SK-N-SH (cell line): ENCODE results near the gene RBM17. TPM values are rescaled to one million over a fixed set of nuclear protein-coding genes. Genes with fewer than 3 reads are reported as not detected.

Experiments used
- CTCF ChIA-PET: fragments of 300-600, 350-600 bp; formaldehyde crosslinking; extraction: SDS; loops from one replicate; lab custom pipeline; 2021; lab: Yijun Ruan, JAX
- POLR2A ChIA-PET: fragments of 350-600 bp; sonication (Branson Sonifier 250); formaldehyde crosslinking; extraction: SDS; loops from one replicate; lab custom pipeline; 2020; ENCODE audit warnings: antibody characterized with exemption, inconsistent platforms; lab: Yijun Ruan, JAX
- DNase-seq: peaks from one replicate; pipeline ENCODE4 v3.0.0; 2012
- H2AFZ ChIP-seq: fragments of 200-600 bp; sonication (generic); 2 replicates; pipeline ENCODE4 v1.8.1; 2016; ENCODE audit warnings: antibody characterized with exemption, mild to moderate bottlenecking, low read depth
- H3F3A ChIP-seq: fragments of 200-600 bp; sonication (generic); replicated peaks from 2 replicates; pipeline ENCODE3; 2016; ENCODE audit warnings: antibody characterized with exemption, mild to moderate bottlenecking; ENCODE audit not compliant: insufficient read depth
- H3K27ac ChIP-seq, 2 experiments: fragments of 200-500 bp in 1 of 2; fragments of 200-600 bp in 1 of 2; sonication (Bioruptor generic) in 1 of 2; sonication (generic), shearing (Covaris generic) in 1 of 2; 2 replicates each; pipeline versions ENCODE4 v1.5.1 to v1.6.1; 2014 to 2016; ENCODE audit warnings: low read depth in 2 of 2, inconsistent platforms in 1 of 2, low read length in 1 of 2, mild to moderate bottlenecking in 1 of 2, mixed read lengths in 1 of 2
- H3K27me3 ChIP-seq: fragments of 200-600 bp; sonication (generic), shearing (Covaris generic); 2 replicates; pipeline ENCODE4 v1.6.1; 2016; ENCODE audit warnings: mixed run types; ENCODE audit not compliant: insufficient read depth
- H3K36me3 ChIP-seq, 2 experiments: fragments of 200-500 bp in 1 of 2; fragments of 200-600 bp in 1 of 2; sonication (Bioruptor generic) in 1 of 2; sonication (generic) in 1 of 2; replicated peaks in 1 of 2; 2 replicates each; pipeline versions ENCODE3 to v1.5.1; 2014 to 2016; ENCODE audit warnings: low read length in 1 of 2, mild to moderate bottlenecking in 1 of 2; ENCODE audit not compliant: insufficient read depth in 2 of 2, control insufficient read depth in 1 of 2
- H3K4me1 ChIP-seq, 2 experiments: fragments of 200-500 bp in 1 of 2; fragments of 200-600 bp in 1 of 2; sonication (Bioruptor generic) in 1 of 2; sonication (generic), shearing (Covaris generic) in 1 of 2; 2 replicates each; pipeline versions ENCODE4 v1.5.1 to v1.6.1; 2014 to 2016; ENCODE audit warnings: low read depth in 1 of 2, low read length in 1 of 2, mixed run types in 1 of 2; ENCODE audit not compliant: insufficient read depth in 2 of 2, control insufficient read depth in 1 of 2
- H3K4me2 ChIP-seq: fragments of 200-600 bp; sonication (generic), shearing (Covaris generic); 2 replicates; pipeline ENCODE4 v1.6.1; 2017; ENCODE audit warnings: mixed run types
- H3K4me3 ChIP-seq, 2 experiments: fragments of 200-500 bp in 1 of 2; fragments of 200-600 bp in 1 of 2; sonication (Bioruptor generic) in 1 of 2; sonication (generic), shearing (Covaris generic) in 1 of 2; 2 replicates each; pipeline versions ENCODE4 v1.5.1 to v1.8.1; 2014 to 2016; ENCODE audit warnings: low read depth in 2 of 2, inconsistent platforms in 1 of 2, low read length in 1 of 2, mild to moderate bottlenecking in 1 of 2, mixed read lengths in 1 of 2, moderate library complexity in 1 of 2
- H3K79me2 ChIP-seq: fragments of 200-600 bp; sonication (generic); 2 replicates; pipeline ENCODE4 v1.8.1; 2017; ENCODE audit warnings: mild to moderate bottlenecking; ENCODE audit not compliant: insufficient read depth
- H3K9ac ChIP-seq: fragments of 200-600 bp; sonication (generic); 2 replicates; pipeline ENCODE4 v1.6.1; 2017; ENCODE audit warnings: mixed run types
- H3K9me2 ChIP-seq: fragments of 200-600 bp; sonication (generic); 2 replicates; pipeline ENCODE4 v1.6.1; 2017; ENCODE audit warnings: mixed run types
- H3K9me3 ChIP-seq: fragments of 200-600 bp; sonication (generic); 2 replicates; pipeline ENCODE4 v1.6.1; 2017; ENCODE audit warnings: mixed run types, mild to moderate bottlenecking, moderate library complexity
- H4K20me1 ChIP-seq: fragments of 200-600 bp; sonication (generic); 2 replicates; pipeline ENCODE4 v1.6.1; 2017; ENCODE audit warnings: mild to moderate bottlenecking, mixed run types; ENCODE audit not compliant: insufficient read depth
- CHD2 ChIP-seq: fragments of 150-350 bp; IDR thresholded peaks from 2 replicates; pipeline ENCODE4 v1.6.1; 2018; ENCODE audit warnings: low read length; ENCODE audit not compliant: partially characterized antibody
- CTCF ChIP-seq: fragments of 200-600 bp; sonication (generic); IDR thresholded peaks from 2 replicates; pipeline ENCODE4 v1.6.1; 2017; ENCODE audit warnings: antibody characterized with exemption, mild to moderate bottlenecking, moderate library complexity
- EZH2phosphoT487 ChIP-seq: fragments of 200-600 bp; sonication (generic); IDR thresholded peaks from 2 replicates; pipeline ENCODE4 v1.6.1; 2017; ENCODE audit warnings: low read depth, mixed run types, mild to moderate bottlenecking, antibody characterized with exemption, moderate library complexity, borderline replicate concordance
- FOXJ3 ChIP-seq: sonication (generic); formaldehyde crosslinking; IDR thresholded peaks from 2 replicates; pipeline ENCODE4 v1.5.1; 2020; ENCODE audit warnings: mild to moderate bottlenecking, missing genetic modification reagents
- FOXM1 ChIP-seq: IDR thresholded peaks from 2 replicates; pipeline ENCODE4 v1.4.0; 2012; ENCODE audit warnings: low read depth, mild to moderate bottlenecking
- GABPA ChIP-seq: IDR thresholded peaks from 2 replicates; pipeline ENCODE4 v1.4.0; 2012; ENCODE audit warnings: low read depth, mild to moderate bottlenecking
- MXI1 ChIP-seq: IDR thresholded peaks from 2 replicates; pipeline ENCODE4 v1.6.1; 2012; ENCODE audit warnings: mild to moderate bottlenecking, low read depth, low read length, improper control_type of control experiment
- NRF1 ChIP-seq: IDR thresholded peaks from 2 replicates; pipeline ENCODE4 v1.6.1; 2012; ENCODE audit warnings: low read depth, mild to moderate bottlenecking, low read length
- POLR2AphosphoS5 ChIP-seq: IDR thresholded peaks from 2 replicates; pipeline ENCODE4 v1.6.1; 2012; ENCODE audit warnings: low read depth, low read length
- RCOR1 ChIP-seq: fragments of 150-350 bp; IDR thresholded peaks from 2 replicates; pipeline ENCODE4 v1.6.1; 2017; ENCODE audit warnings: antibody characterized with exemption, low read length
- RXRA ChIP-seq: IDR thresholded peaks from 2 replicates; pipeline ENCODE4 v1.4.0; 2012; ENCODE audit warnings: low read depth, mild to moderate bottlenecking, borderline replicate concordance
- SIN3A ChIP-seq: IDR thresholded peaks from 2 replicates; pipeline ENCODE4 v1.6.1; 2012; ENCODE audit warnings: low read depth, mild to moderate bottlenecking, low read length, moderate library complexity, borderline replicate concordance
- SMC3 ChIP-seq: IDR thresholded peaks from 2 replicates; pipeline ENCODE4 v1.6.1; 2012; ENCODE audit warnings: low read depth, low read length, improper control_type of control experiment
- TCF12 ChIP-seq: IDR thresholded peaks from 2 replicates; pipeline ENCODE4 v1.4.0; 2012
- USF1 ChIP-seq: IDR thresholded peaks from 2 replicates; pipeline ENCODE4 v1.4.0; 2012; ENCODE audit warnings: low read depth, borderline replicate concordance
- ZBTB33 ChIP-seq: IDR thresholded peaks from 2 replicates; pipeline ENCODE4 v1.4.0; 2012; ENCODE audit warnings: low read depth, borderline replicate concordance
- WGBS: methylation state at CpG from one replicate; pipeline ENCODE4 v1.1.6; 2017; ENCODE audit warnings: low lambda C conversion rate; 5-methylcytosine and 5-hydroxymethylcytosine counted together
- polyA plus RNA-seq, 3 experiments: library from polyadenylated mRNA; depleted of rRNA; stranded (reverse); fragments of >200 nt; gene quantifications; 2 replicates each; pipeline ENCODE4 v1.2.3, GENCODE V29; 2012
- TF ChIP-seq, protein P1 (sequence below): IDR thresholded peaks from 2 replicates; pipeline ENCODE4 v1.4.0; 2012; ENCODE audit warnings: low read depth
- TF ChIP-seq, protein P2 (sequence below): fragments of 150-350 bp; IDR thresholded peaks from 2 replicates; pipeline ENCODE4 v1.6.1; 2016; ENCODE audit warnings: mild to moderate bottlenecking, low read depth, low read length
- TF ChIP-seq, protein P3 (sequence below): IDR thresholded peaks from 2 replicates; pipeline ENCODE4; 2012

Gene RBM17
- polyA plus RNA-seq, 1 of the 3 experiments (the other 2 are of a cell fraction): 32.6 TPM

- no peaks in the 10 kb centered on the region for H3F3A ChIP-seq
- ChIA-PET POLR2A (no interaction called here), CTCF (no interaction called here)
- WGBS: 94% methylated on average over 7 of the region's 8 CpGs
- peaks cover 69 to 81% of the 10 kb centered on the region in 2 experiments for H3K36me3 ChIP-seq
- H3K9ac ChIP-seq: no peak overlapping the region
- no peaks in the 10 kb centered on the region for H3K4me1 ChIP-seq
- H3K4me3 ChIP-seq: no peak overlapping the region
- H2AFZ ChIP-seq: no peak overlapping the region
- no peak for DNase-seq
- H3K9me3 ChIP-seq: no peaks in the 10 kb centered on the region
- peaks cover 3% of the 10 kb centered on the region for H4K20me1 ChIP-seq
- H3K9me2 ChIP-seq: no peaks in the 10 kb centered on the region
- no peak overlapping the region for H3K27ac ChIP-seq
- TF ChIP-seq, protein P1, sequence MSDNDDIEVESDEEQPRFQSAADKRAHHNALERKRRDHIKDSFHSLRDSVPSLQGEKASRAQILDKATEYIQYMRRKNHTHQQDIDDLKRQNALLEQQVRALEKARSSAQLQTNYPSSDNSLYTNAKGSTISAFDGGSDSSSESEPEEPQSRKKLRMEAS: no peak
- TF ChIP-seq SMC3 (no peak), TCF12 (no peak), GABPA (no peak), CHD2 (no peak), ZBTB33 (no peak), FOXJ3 (CRISPR knock-in tag) (no peak), USF1 (no peak), RXRA (no peak), SIN3A (no peak), NRF1 (no peak), EZH2phosphoT487 (no peak), MXI1 (no peak), POLR2AphosphoS5 (no peak)
- TF ChIP-seq, protein P2, sequence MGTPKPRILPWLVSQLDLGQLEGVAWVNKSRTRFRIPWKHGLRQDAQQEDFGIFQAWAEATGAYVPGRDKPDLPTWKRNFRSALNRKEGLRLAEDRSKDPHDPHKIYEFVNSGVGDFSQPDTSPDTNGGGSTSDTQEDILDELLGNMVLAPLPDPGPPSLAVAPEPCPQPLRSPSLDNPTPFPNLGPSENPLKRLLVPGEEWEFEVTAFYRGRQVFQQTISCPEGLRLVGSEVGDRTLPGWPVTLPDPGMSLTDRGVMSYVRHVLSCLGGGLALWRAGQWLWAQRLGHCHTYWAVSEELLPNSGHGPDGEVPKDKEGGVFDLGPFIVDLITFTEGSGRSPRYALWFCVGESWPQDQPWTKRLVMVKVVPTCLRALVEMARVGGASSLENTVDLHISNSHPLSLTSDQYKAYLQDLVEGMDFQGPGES: no peak
- H3K79me2 ChIP-seq: peaks cover 54% of the 10 kb centered on the region
- H3K27me3 ChIP-seq: no peaks in the 10 kb centered on the region
- H3K4me2 ChIP-seq: no peak overlapping the region
Measured at GRCh38 chr10:6102128-6102527, 13.3 kb downstream of the RBM17 start.

DNA sequence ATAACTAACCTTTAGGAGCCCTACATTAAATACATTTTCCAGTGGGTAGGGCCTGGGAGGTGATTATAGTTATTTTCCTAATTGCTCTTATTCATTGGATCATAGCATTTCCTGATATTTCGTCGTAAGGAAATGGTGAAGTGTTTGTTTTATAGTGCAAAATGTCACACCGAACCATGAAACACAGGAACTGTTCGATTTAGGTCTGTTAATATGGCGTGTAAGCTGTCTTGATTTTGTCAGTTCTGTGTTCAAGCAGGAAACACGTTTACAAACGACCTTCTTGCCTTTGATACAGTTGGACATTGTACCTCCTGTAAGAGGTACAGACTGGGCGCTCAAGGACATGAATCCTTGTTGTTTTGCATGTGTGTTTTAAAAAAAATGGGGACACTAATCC lies 14.8 kb downstream of the RBM17 start:
- CTCF ChIA-PET: no interaction called here

More for the DNA sequence above, 14.8 kb downstream of the RBM17 start:
- H3K27me3 ChIP-seq: no peaks in the 10 kb centered on the region
- POLR2A ChIA-PET: no interaction called here
- H3K4me3 ChIP-seq: no peak overlapping the region
- no peak for DNase-seq
- H3K9me3 ChIP-seq: no peaks in the 10 kb centered on the region
- no peak overlapping the region for H3K9ac ChIP-seq
- H3K36me3 ChIP-seq: peaks cover 67 to 83% of the 10 kb centered on the region in 2 experiments
- H2AFZ ChIP-seq: no peak overlapping the region
- no peaks in the 10 kb centered on the region for H3K4me1 ChIP-seq
- H3K27ac ChIP-seq: no peak overlapping the region
- H3F3A ChIP-seq: no peaks in the 10 kb centered on the region
- no peak for TF ChIP-seq FOXJ3 (CRISPR knock-in tag)
- TF ChIP-seq RCOR1: no peak
- TF ChIP-seq NRF1: no peak
- no peak for TF ChIP-seq FOXM1
- TF ChIP-seq EZH2phosphoT487: no peak
- TF ChIP-seq, protein P3, sequence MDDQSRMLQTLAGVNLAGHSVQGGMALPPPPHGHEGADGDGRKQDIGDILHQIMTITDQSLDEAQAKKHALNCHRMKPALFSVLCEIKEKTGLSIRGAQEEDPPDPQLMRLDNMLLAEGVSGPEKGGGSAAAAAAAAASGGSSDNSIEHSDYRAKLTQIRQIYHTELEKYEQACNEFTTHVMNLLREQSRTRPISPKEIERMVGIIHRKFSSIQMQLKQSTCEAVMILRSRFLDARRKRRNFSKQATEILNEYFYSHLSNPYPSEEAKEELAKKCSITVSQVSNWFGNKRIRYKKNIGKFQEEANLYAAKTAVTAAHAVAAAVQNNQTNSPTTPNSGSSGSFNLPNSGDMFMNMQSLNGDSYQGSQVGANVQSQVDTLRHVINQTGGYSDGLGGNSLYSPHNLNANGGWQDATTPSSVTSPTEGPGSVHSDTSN: no peak
- TF ChIP-seq USF1: no peak
- no peak for TF ChIP-seq CTCF
- TF ChIP-seq SMC3: no peak
- no peaks in the 10 kb centered on the region for H3K9me2 ChIP-seq
- H3K79me2 ChIP-seq: peaks cover 39% of the 10 kb centered on the region
- H4K20me1 ChIP-seq: no peaks in the 10 kb centered on the region; the same call in 1 of the 2 replicates
- no peak overlapping the region for H3K4me2 ChIP-seq
- WGBS: 96% methylated on average over 8 of the region's 8 CpGs
